DMS53 treated with DMSO at 0.1 percent for 48 hours (cell line): ENCODE measurements around the gene DBNL.

Source experiments
- DNase-seq: peaks from one replicate; lab custom pipeline; 2025; ENCODE audit not compliant: unreplicated experiment; lab: John Stamatoyannopoulos, UW

Gene DBNL

GRCh38 chr7:44042221-44042620, 2.3 kb upstream of the DBNL start:
- no peak for DNase-seq

- peak; percentile 63 for DNase-seq
These were observed 600 bp upstream of the DBNL start for GRCh38 chr7:44043902-44044301.

- no peak for DNase-seq
These were observed 918 bp downstream of the DBNL start for GRCh38 chr7:44045226-44046014.

GRCh38 chr7:44046321-44047061, 2.0 kb downstream of the DBNL start:
- no peak for DNase-seq

GRCh38 chr7:44048031-44048795, 3.7 kb downstream of the DBNL start:
- no peak for DNase-seq

- no peak for DNase-seq
These were observed 5.8 kb downstream of the DBNL start for GRCh38 chr7:44050121-44050914.

GRCh38 chr7:44050915-44051560, 6.5 kb downstream of the DBNL start:
- DNase-seq = no peak

GRCh38 chr7:44051611-44052220, 7.2 kb downstream of the DBNL start:
- no peak for DNase-seq

- no peak for DNase-seq
These were observed 8.4 kb downstream of the DBNL start for GRCh38 chr7:44052771-44053365.

GRCh38 chr7:44056681-44057080, 12.2 kb downstream of the DBNL start:
- no peak for DNase-seq

- DNase-seq = no peak
These were observed 12.8 kb downstream of the DBNL start for GRCh38 chr7:44057181-44057848.

- no peak for DNase-seq
These were observed 13.6 kb downstream of the DBNL start for GRCh38 chr7:44057849-44058758.

GRCh38 chr7:44058759-44059218, 14.3 kb downstream of the DBNL start:
- no peak for DNase-seq

GRCh38 chr7:44059219-44060090, 15.0 kb downstream of the DBNL start:
- DNase-seq = no peak

- DNase-seq = no peak
These were observed 15.8 kb downstream of the DBNL start for GRCh38 chr7:44060091-44060947.
